AG08395 (cell line): ENCODE measurements around the gene NDUFS7.

Source experiments
- DNase-seq: peaks from one replicate; pipeline ENCODE4 v3.0.0; 2012; ENCODE audit warnings: mixed read lengths, low spot score

NDUFS7 gene

GRCh38 chr19:1383312-1384084, at the start of gene NDUFS7:
NDUFS7 (plus strand) TSS chr19:1383907; CDS start chr19:1383927, 20 bp downstream.
- DNase-seq, result peak; percentile 88

- no peak for DNase-seq
Observed at GRCh38 chr19:1336079-1336684, 47.5 kb upstream of the NDUFS7 start.

- no peak for DNase-seq
Observed at GRCh38 chr19:1340681-1341469, 42.8 kb upstream of the NDUFS7 start.

- no peak for DNase-seq
Observed at GRCh38 chr19:1343041-1343440, 40.7 kb upstream of the NDUFS7 start.

GRCh38 chr19:1349211-1349610, 34.5 kb upstream of the NDUFS7 start:
- DNase-seq, result no peak

- no peak for DNase-seq
Observed at GRCh38 chr19:1350867-1351266, 32.8 kb upstream of the NDUFS7 start.

GRCh38 chr19:1351381-1351851, 32.3 kb upstream of the NDUFS7 start:
- DNase-seq, result no peak

GRCh38 chr19:1353144-1353543, 30.6 kb upstream of the NDUFS7 start:
- DNase-seq, result no peak

GRCh38 chr19:1354970-1355567, 28.6 kb upstream of the NDUFS7 start:
- peak; percentile 65 for DNase-seq

GRCh38 chr19:1355568-1356507, 27.9 kb upstream of the NDUFS7 start:
- no peak for DNase-seq

- DNase-seq, result no peak
Observed at GRCh38 chr19:1356508-1356865, 27.2 kb upstream of the NDUFS7 start.

GRCh38 chr19:1357531-1358109, 26.1 kb upstream of the NDUFS7 start:
- DNase-seq, result no peak

GRCh38 chr19:1360126-1360817, 23.4 kb upstream of the NDUFS7 start:
- no peak for DNase-seq

- DNase-seq, result peak; percentile 83
Observed at GRCh38 chr19:1360818-1361461, 22.8 kb upstream of the NDUFS7 start.

GRCh38 chr19:1361601-1362386, 21.9 kb upstream of the NDUFS7 start:
- DNase-seq, result peak; percentile 38

GRCh38 chr19:1362387-1363257, 21.1 kb upstream of the NDUFS7 start:
- no peak for DNase-seq

- DNase-seq, result no peak
Observed at GRCh38 chr19:1363599-1363998, 20.1 kb upstream of the NDUFS7 start.
